ENCODE data around the gene MYLK4.

The MYLK4 gene

GRCh38 chr6:2755456-2755855 is 4.7 kb upstream of the MYLK4 start:
- H3K27ac ChIP-seq: no peak overlapping the region
- TF ChIP-seq ZFX (IDR thresholded peaks at IDR 0.05; ENCODE audit: borderline replicate concordance): no peak
- TF ChIP-seq CTCF (IDR thresholded peaks at IDR 0.05): no peak

DNA sequence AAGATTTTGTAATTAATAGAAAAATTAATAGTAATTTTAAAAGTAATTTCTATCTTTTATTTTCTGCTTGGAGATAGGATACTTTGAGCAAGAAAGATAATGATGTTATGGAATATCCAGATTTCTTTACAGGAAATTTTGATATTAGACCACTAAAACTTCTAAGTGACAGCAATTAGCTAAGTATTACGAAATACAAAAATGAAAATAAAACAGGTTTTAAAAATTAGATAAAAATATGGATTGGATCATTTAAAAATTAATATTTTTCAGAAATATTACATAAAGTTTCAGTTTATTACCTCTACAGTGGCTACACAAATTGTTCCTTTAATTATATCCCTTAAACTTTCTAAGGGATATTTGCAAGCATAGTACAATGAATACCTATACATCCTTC is 4.2 kb upstream of the MYLK4 start:
- no peak for TF ChIP-seq ZFX (IDR thresholded peaks at IDR 0.05; ENCODE audit: borderline replicate concordance)
- TF ChIP-seq CTCF (IDR thresholded peaks at IDR 0.05): no peak
- H3K27ac ChIP-seq: no peak overlapping the region

GRCh38 chr6:2754393-2754792 is 3.7 kb upstream of the MYLK4 start:
- TF ChIP-seq ZFX (IDR thresholded peaks at IDR 0.05; ENCODE audit: borderline replicate concordance) (no peak), CTCF (IDR thresholded peaks at IDR 0.05) (no peak)

GRCh38 chr6:2753743-2754142 is 3.0 kb upstream of the MYLK4 start:
- TF ChIP-seq CTCF (IDR thresholded peaks at IDR 0.05): no peak
- no peak for TF ChIP-seq ZFX (IDR thresholded peaks at IDR 0.05; ENCODE audit: borderline replicate concordance)

More at GRCh38 chr6:2754393-2754792, 3.7 kb upstream of the MYLK4 start:
- no peak overlapping the region for H3K27ac ChIP-seq

GRCh38 chr6:2753110-2753489 is 2.4 kb upstream of the MYLK4 start:
- no peak overlapping the region for H3K27ac ChIP-seq
- TF ChIP-seq CTCF (IDR thresholded peaks at IDR 0.05): no peak
- TF ChIP-seq ZFX (IDR thresholded peaks at IDR 0.05; ENCODE audit: borderline replicate concordance): no peak

More at GRCh38 chr6:2753743-2754142, 3.0 kb upstream of the MYLK4 start:
- no peak overlapping the region for H3K27ac ChIP-seq

- no peak overlapping the region for H3K27ac ChIP-seq
- TF ChIP-seq CTCF (IDR thresholded peaks at IDR 0.05) (no peak), ZFX (IDR thresholded peaks at IDR 0.05; ENCODE audit: borderline replicate concordance) (no peak)
Measured at GRCh38 chr6:2752477-2753109, 1.9 kb upstream of the MYLK4 start.

GRCh38 chr6:2751871-2752270 is 1.1 kb upstream of the MYLK4 start:
- no peak overlapping the region for H3K27ac ChIP-seq
- TF ChIP-seq ZFX (IDR thresholded peaks at IDR 0.05; ENCODE audit: borderline replicate concordance) (no peak), CTCF (IDR thresholded peaks at IDR 0.05) (no peak)
